DMS 273 treated with DMSO at 0.1 percent for 48 hours (cell line): ENCODE measurements around the gene TCTA.

Experiments
- DNase-seq: peaks from one replicate; lab custom pipeline; 2025; lab: John Stamatoyannopoulos, UW

Gene TCTA

GRCh38 chr3:49410846-49411534 lies 1.2 kb upstream of the TCTA start:
- DNase-seq, result no peak

- DNase-seq, result no peak
These were observed 672 bp upstream of the TCTA start for GRCh38 chr3:49411535-49411967.

- DNase-seq, result no peak
These were observed 562 bp downstream of the TCTA start for GRCh38 chr3:49412632-49413337.

- no peak for DNase-seq
These were observed 1.1 kb downstream of the TCTA start for GRCh38 chr3:49413338-49413734.

GRCh38 chr3:49414753-49415152 lies 2.5 kb downstream of the TCTA start:
- no peak for DNase-seq

- DNase-seq, result no peak
These were observed 3.8 kb downstream of the TCTA start for GRCh38 chr3:49415931-49416601.

- no peak for DNase-seq
These were observed 4.6 kb downstream of the TCTA start for GRCh38 chr3:49416867-49417266.

- DNase-seq, result no peak
These were observed 5.4 kb downstream of the TCTA start for GRCh38 chr3:49417516-49418120.

- no peak for DNase-seq
These were observed 9.7 kb downstream of the TCTA start for GRCh38 chr3:49421890-49422378.

GRCh38 chr3:49422379-49423248 lies 10.4 kb downstream of the TCTA start, which contains the start of gene AMT:
Gene AMT, minus strand, starts transcription at chr3:49422473. Its CDS starts 23 bp downstream, at chr3:49422450.
- no peak for DNase-seq

GRCh38 chr3:49424816-49425215 lies 12.6 kb downstream of the TCTA start:
- DNase-seq, result no peak

- no peak for DNase-seq
These were observed 15.4 kb downstream of the TCTA start for GRCh38 chr3:49427586-49427985.

GRCh38 chr3:49428752-49429080 lies 16.5 kb downstream of the TCTA start:
- no peak for DNase-seq

GRCh38 chr3:49434731-49435130 lies 22.5 kb downstream of the TCTA start:
- no peak for DNase-seq

GRCh38 chr3:49445391-49445790 lies 33.2 kb downstream of the TCTA start:
- no peak for DNase-seq

GRCh38 chr3:49453621-49454020 lies 41.4 kb downstream of the TCTA start:
- no peak for DNase-seq

- no peak for DNase-seq
These were observed 42.2 kb downstream of the TCTA start for GRCh38 chr3:49454458-49454857.

GRCh38 chr3:49454898-49455681 lies 42.9 kb downstream of the TCTA start:
- DNase-seq, result no peak

- no peak for DNase-seq
These were observed 44.2 kb downstream of the TCTA start for GRCh38 chr3:49456466-49456865.

GRCh38 chr3:49460188-49460890 lies 48.1 kb downstream of the TCTA start:
- no peak for DNase-seq
